Transverse colon (tissue), 4 donors: Measurements from ENCODE around the gene PHAF1. TPM values are rescaled to one million over a fixed set of nuclear protein-coding genes. Genes with fewer than 3 reads are reported as not detected.

Experiments used
- DNase-seq: peaks from one replicate; pipeline ENCODE4 v3.0.0-alpha.2; 2019
- H3K27ac ChIP-seq, 4 donors: fragments of 200-600 bp; sonication (generic); 2 replicates each; pipeline ENCODE4 v1.5.1; 2016 to 2018; ENCODE audit warnings: inconsistent platforms in 4 of 4
- H3K27me3 ChIP-seq: fragments of 200-600 bp; sonication (generic); 2 replicates; pipeline ENCODE4 v1.5.1; 2017; ENCODE audit warnings: inconsistent platforms
- H3K36me3 ChIP-seq, 4 donors: fragments of 200-600 bp; sonication (generic); 2 replicates each; pipeline ENCODE4 v1.5.1; 2017 to 2019; ENCODE audit warnings: inconsistent platforms in 4 of 4
- H3K4me1 ChIP-seq, 4 donors: fragments of 200-600 bp; sonication (generic); 2 replicates each; pipeline ENCODE4 v1.5.1; 2017 to 2020; ENCODE audit warnings: inconsistent platforms in 4 of 4
- H3K4me3 ChIP-seq, 4 donors: fragments of 200-600 bp; sonication (generic); 1 replicate in 1 of 4; 2 replicates in 3 of 4; pipeline versions ENCODE4 v1.5.1 to v1.6.1; 2017 to 2019; ENCODE audit warnings: inconsistent platforms in 4 of 4
- H3K9me3 ChIP-seq, 2 donors: fragments of 200-600 bp; sonication (generic); 2 replicates each; pipeline ENCODE4 v1.5.1; 2017 to 2019; ENCODE audit warnings: inconsistent platforms in 2 of 2
- CTCF ChIP-seq, 5 experiments: fragments of 200-600 bp in 3 of 5; fragments of 450-650 bp in 2 of 5; sonication (generic) in 3 of 5; IDR thresholded peaks; 1 replicate in 2 of 5; 2 replicates in 3 of 5; pipeline ENCODE4 v1.5.1; 2016 to 2017; ENCODE audit warnings: antibody characterized with exemption in 5 of 5, inconsistent platforms in 3 of 5, mild to moderate bottlenecking in 2 of 5, moderate library complexity in 1 of 5
- EP300 ChIP-seq: sonication (generic); formaldehyde crosslinking; IDR thresholded peaks from one replicate; pipeline ENCODE4 v1.6.1; 2017; ENCODE audit warnings: antibody characterized with exemption, low read depth
- POLR2A ChIP-seq: fragments of 450-650 bp; IDR thresholded peaks from one replicate; pipeline ENCODE4 v1.6.1; 2016; ENCODE audit warnings: antibody characterized with exemption, mild to moderate bottlenecking, moderate library complexity
- POLR2AphosphoS5 ChIP-seq, 3 donors: sonication (generic); formaldehyde crosslinking; IDR thresholded peaks; one replicate each; pipeline ENCODE4 v1.6.1; 2016; ENCODE audit warnings: antibody characterized with exemption in 3 of 3
- WGBS, 2 donors: methylation state at CpG; one replicate each; pipeline ENCODE4 v1.1.5; 2018; ENCODE audit warnings: low coverage in 1 of 2; 5-methylcytosine and 5-hydroxymethylcytosine counted together
- in situ Hi-C, 4 donors: fragments of 200-750 bp; cut with MboI; loops; one replicate each; pipeline versions ENCODE4 v1.15.0 to v1.15.1; 2017; ENCODE audit warnings: low sequenced_read_pairs in 3 of 4, low pct_ligation_motif_present in 1 of 4, low pct_unique_long_range_greater_than_20kb in 1 of 4
- intact Hi-C: fragments of 100-400 bp; cut with DNase I; formaldehyde crosslinking; loops from one replicate; pipeline ENCODE4 v1.15.1; 2023; ENCODE audit warnings: low total_unique reads
- total RNA-seq, 4 donors: library from RNA; depleted of rRNA; stranded (reverse); fragments of >200 nt; gene quantifications; one replicate each; pipeline ENCODE4 v1.1.0, GENCODE V29; 2016

The PHAF1 gene
- total RNA-seq, 4 donors from 2014 or later, result 13.3 to 23.8 (median 17.7) TPM

GRCh38 chr16:67174706-67175231 is 65.0 kb downstream of the PHAF1 start:
- peaks cover 33 to 55% (median 43%) of the 10 kb centered on the region in 4 donors for H3K4me1 ChIP-seq
- 66% methylated on average over 27 of the region's 31 CpGs; no CpG with 5 or more reads in 1 of the 2 donors for WGBS, 2 donors
- peak overlapping the region; percentile 29 to 52 (median 40) for H3K4me3 ChIP-seq
- intact Hi-C loops, result loop anchor here (5.0 kb wide), 1 partner anchor 367 kb away; no protein-coding TSS in a partner anchor
- H3K9me3 ChIP-seq, result no peaks in the 10 kb centered on the region
- no peak for TF ChIP-seq EP300
- no peak for TF ChIP-seq POLR2AphosphoS5 (IDR thresholded peaks at IDR 0.05)
- no peak for TF ChIP-seq POLR2A
- TF ChIP-seq CTCF (IDR thresholded peaks at IDR 0.05), result no peak
- H3K27me3 ChIP-seq, result no peaks in the 10 kb centered on the region
- DNase-seq, result no peak
- H3K27ac ChIP-seq, result peak overlapping the region; percentile 89 to 95 (median 94)
- in situ Hi-C loops, result loop anchor here in 2 of 4 donors (25.0 kb wide), 2 partner anchors 187 to 212 kb away; partner anchors contain the start of genes CES3 (in 1 of the 2) and CES4A (in 1 of the 2)
- no peaks in the 10 kb centered on the region for H3K36me3 ChIP-seq

GRCh38 chr16:67176662-67177061 is 66.9 kb downstream of the PHAF1 start:
- intact Hi-C loops, result no loop called here
- H3K4me3 ChIP-seq, result no peak overlapping the region
- H3K27me3 ChIP-seq, result no peaks in the 10 kb centered on the region
- in situ Hi-C loops, result no loop called here
- H3K27ac ChIP-seq, result no peak overlapping the region
- peaks cover 30 to 38% (median 33%) of the 10 kb centered on the region in 4 donors for H3K4me1 ChIP-seq
- H3K36me3 ChIP-seq, result no peaks in the 10 kb centered on the region
- DNase-seq, result no peak
- no peak for TF ChIP-seq CTCF (IDR thresholded peaks at IDR 0.05)
- no peak for TF ChIP-seq EP300
- no peak for TF ChIP-seq POLR2A
- no peak for TF ChIP-seq POLR2AphosphoS5 (IDR thresholded peaks at IDR 0.05)
- no peaks in the 10 kb centered on the region for H3K9me3 ChIP-seq
- WGBS, 2 donors, result 87% methylated on average over 12 of the region's 12 CpGs; no CpG with 5 or more reads in 1 of the 2 donors

GRCh38 chr16:67177743-67178699 is 68.3 kb downstream of the PHAF1 start:
- intact Hi-C loops, result no loop called here

More at GRCh38 chr16:67177743-67178699, 68.3 kb downstream of the PHAF1 start:
- TF ChIP-seq POLR2A, result peak; percentile 67
- TF ChIP-seq CTCF (IDR thresholded peaks at IDR 0.05), result peak in 2 of 5 experiments; percentile 12 to 46
- no peak for TF ChIP-seq EP300
- TF ChIP-seq POLR2AphosphoS5 (IDR thresholded peaks at IDR 0.05), result peak; percentile 55 to 88 (median 83)
- Histone ChIP-seq H3K9me3 (no peaks in the 10 kb centered on the region), H3K4me1 (peaks cover 31 to 45% (median 35%) of the 10 kb centered on the region in 4 donors), H3K36me3 (no peaks in the 10 kb centered on the region), H3K27ac (peak overlapping the region; percentile 63 to 93 (median 82)), H3K27me3 (no peaks in the 10 kb centered on the region), H3K4me3 (peak overlapping the region; percentile 16 to 49 (median 40))
- DNase-seq, result peak; percentile 87
- in situ Hi-C loops, result no loop called here
- WGBS, 2 donors, result 4 to 50% methylated on average over 2 to 62 of the region's 73 CpGs
